Thyroid gland (tissue), 4 donors: ENCODE results near the gene SCAANT1. TPM values are rescaled to one million over a fixed set of nuclear protein-coding genes. Genes with fewer than 3 reads are reported as not detected.

Experiments used
- DNase-seq, 2 donors: peaks; one replicate each; pipeline ENCODE4 v3.0.0-alpha.2; 2019
- H3K27ac ChIP-seq, 3 donors: fragments of 200-600 bp; sonication (generic); 1 replicate in 2 of 3; 2 replicates in 1 of 3; pipeline ENCODE4 v1.5.1; 2016 to 2019; ENCODE audit warnings: mild to moderate bottlenecking in 1 of 3, moderate library complexity in 1 of 3
- H3K27me3 ChIP-seq: fragments of 200-600 bp; sonication (generic); one replicate; pipeline ENCODE4 v1.5.1; 2019
- H3K36me3 ChIP-seq, 2 donors: fragments of 200-600 bp; sonication (generic); one replicate each; pipeline ENCODE4 v1.5.1; 2016 to 2019
- H3K4me1 ChIP-seq, 2 donors: fragments of 200-600 bp; sonication (generic); one replicate each; pipeline ENCODE4 v1.5.1; 2017 to 2019
- H3K4me3 ChIP-seq, 3 donors: fragments of 200-600 bp; sonication (generic); replicated peaks in 1 of 3; 1 replicate in 2 of 3; 2 replicates in 1 of 3; pipeline ENCODE4 v1.5.1; 2016; ENCODE audit warnings: mild to moderate bottlenecking in 1 of 3
- H3K9me3 ChIP-seq: fragments of 200-600 bp; sonication (generic); one replicate; pipeline ENCODE4 v1.5.1; 2017
- CTCF ChIP-seq, 6 experiments: fragments of 200-600 bp in 3 of 6; fragments of 450-650 bp in 3 of 6; sonication (generic) in 3 of 6; IDR thresholded peaks; one replicate each; pipeline ENCODE4 v1.5.1; 2016 to 2019; ENCODE audit warnings: antibody characterized with exemption in 6 of 6, mild to moderate bottlenecking in 2 of 6, inconsistent platforms in 1 of 6, moderate library complexity in 1 of 6
- POLR2A ChIP-seq, 2 donors: fragments of 450-650 bp; IDR thresholded peaks; one replicate each; pipeline ENCODE4 v1.6.1; 2017; ENCODE audit warnings: antibody characterized with exemption in 2 of 2, mild to moderate bottlenecking in 2 of 2, moderate library complexity in 1 of 2
- WGBS, 2 donors: methylation state at CpG; one replicate each; pipeline ENCODE4 v1.1.5; 2017; 5-methylcytosine and 5-hydroxymethylcytosine counted together
- intact Hi-C: fragments of 100-400 bp; cut with DNase I; formaldehyde crosslinking; loops from one replicate; pipeline ENCODE4 v1.15.1; 2023
- total RNA-seq, 4 donors: library from RNA; depleted of rRNA; stranded (reverse); fragments of >200 nt; gene quantifications; one replicate each; pipeline ENCODE4 v1.2.3, GENCODE V29; 2016

Gene SCAANT1
- total RNA-seq, 4 donors from 2014 or later = not detected

GRCh38 chr3:63945558-63946096 is 33.4 kb upstream of the SCAANT1 start:
- peaks cover 0 to 7% of the 10 kb centered on the region in 2 donors for H3K4me1 ChIP-seq
- no peaks in the 10 kb centered on the region for H3K27me3 ChIP-seq
- no peak overlapping the region for H3K4me3 ChIP-seq
- intact Hi-C loops = loop anchor here (5.0 kb wide), 1 partner anchor 47 kb away; no protein-coding TSS in a partner anchor
- DNase-seq = no peak
- no peaks in the 10 kb centered on the region for H3K36me3 ChIP-seq
- WGBS, 2 donors = 80 to 84% methylated on average over 3 of the region's 3 CpGs
- TF ChIP-seq CTCF (IDR thresholded peaks at IDR 0.05) (no peak), POLR2A (IDR thresholded peaks at IDR 0.05) (no peak)
- no peak overlapping the region for H3K27ac ChIP-seq
- no peaks in the 10 kb centered on the region for H3K9me3 ChIP-seq

GRCh38 chr3:63943678-63944077 is 31.5 kb upstream of the SCAANT1 start:
- Histone ChIP-seq H3K9me3 (no peaks in the 10 kb centered on the region), H3K27me3 (no peaks in the 10 kb centered on the region), H3K36me3 (no peaks in the 10 kb centered on the region), H3K4me3 (no peak overlapping the region), H3K27ac (no peak overlapping the region), H3K4me1 (peaks cover 0 to 9% of the 10 kb centered on the region in 2 donors)
- no peak for TF ChIP-seq CTCF (IDR thresholded peaks at IDR 0.05)
- TF ChIP-seq POLR2A (IDR thresholded peaks at IDR 0.05) = no peak
- intact Hi-C loops = no loop called here
- DNase-seq = no peak

GRCh38 chr3:63942528-63942927 is 30.3 kb upstream of the SCAANT1 start:
- Histone ChIP-seq H3K9me3 (no peaks in the 10 kb centered on the region), H3K4me3 (no peak overlapping the region), H3K36me3 (no peaks in the 10 kb centered on the region), H3K4me1 (peaks cover 10 to 17% of the 10 kb centered on the region in 2 donors), H3K27ac (no peak overlapping the region), H3K27me3 (no peaks in the 10 kb centered on the region)
- intact Hi-C loops = no loop called here
- TF ChIP-seq CTCF (IDR thresholded peaks at IDR 0.05) (no peak), POLR2A (IDR thresholded peaks at IDR 0.05) (no peak)
- no peak for DNase-seq

GRCh38 chr3:63940389-63940757 is 28.2 kb upstream of the SCAANT1 start:
- TF ChIP-seq POLR2A (IDR thresholded peaks at IDR 0.05) = no peak
- TF ChIP-seq CTCF (IDR thresholded peaks at IDR 0.05) = no peak
- Histone ChIP-seq H3K27me3 (no peaks in the 10 kb centered on the region), H3K36me3 (no peaks in the 10 kb centered on the region), H3K4me1 (peaks cover 10 to 13% of the 10 kb centered on the region in 2 donors), H3K9me3 (no peaks in the 10 kb centered on the region), H3K4me3 (no peak overlapping the region), H3K27ac (no peak overlapping the region)
- WGBS, 2 donors = 96 to 97% methylated on average over 4 of the region's 4 CpGs
- intact Hi-C loops = no loop called here
- DNase-seq = no peak

- Histone ChIP-seq H3K36me3 (no peaks in the 10 kb centered on the region), H3K9me3 (no peaks in the 10 kb centered on the region), H3K4me3 (no peak overlapping the region), H3K4me1 (peaks cover 17 to 26% of the 10 kb centered on the region in 2 donors), H3K27me3 (no peaks in the 10 kb centered on the region), H3K27ac (no peak overlapping the region)
- WGBS, 2 donors = 58 to 60% methylated on average over 6 of the region's 6 CpGs
- peak; percentile 8 to 9 for DNase-seq
- no peak for TF ChIP-seq POLR2A (IDR thresholded peaks at IDR 0.05)
- no peak for TF ChIP-seq CTCF (IDR thresholded peaks at IDR 0.05)
- intact Hi-C loops = no loop called here
These were observed 25.8 kb upstream of the SCAANT1 start for GRCh38 chr3:63937661-63938651.
